Measurements from ENCODE around the gene MYO19. TPM values are rescaled to one million over a fixed set of nuclear protein-coding genes. Genes with fewer than 3 reads are reported as not detected.

Gene MYO19
- total RNA-seq, 2 donors from 2014 or later = 49.4 to 56.4 TPM

DNA sequence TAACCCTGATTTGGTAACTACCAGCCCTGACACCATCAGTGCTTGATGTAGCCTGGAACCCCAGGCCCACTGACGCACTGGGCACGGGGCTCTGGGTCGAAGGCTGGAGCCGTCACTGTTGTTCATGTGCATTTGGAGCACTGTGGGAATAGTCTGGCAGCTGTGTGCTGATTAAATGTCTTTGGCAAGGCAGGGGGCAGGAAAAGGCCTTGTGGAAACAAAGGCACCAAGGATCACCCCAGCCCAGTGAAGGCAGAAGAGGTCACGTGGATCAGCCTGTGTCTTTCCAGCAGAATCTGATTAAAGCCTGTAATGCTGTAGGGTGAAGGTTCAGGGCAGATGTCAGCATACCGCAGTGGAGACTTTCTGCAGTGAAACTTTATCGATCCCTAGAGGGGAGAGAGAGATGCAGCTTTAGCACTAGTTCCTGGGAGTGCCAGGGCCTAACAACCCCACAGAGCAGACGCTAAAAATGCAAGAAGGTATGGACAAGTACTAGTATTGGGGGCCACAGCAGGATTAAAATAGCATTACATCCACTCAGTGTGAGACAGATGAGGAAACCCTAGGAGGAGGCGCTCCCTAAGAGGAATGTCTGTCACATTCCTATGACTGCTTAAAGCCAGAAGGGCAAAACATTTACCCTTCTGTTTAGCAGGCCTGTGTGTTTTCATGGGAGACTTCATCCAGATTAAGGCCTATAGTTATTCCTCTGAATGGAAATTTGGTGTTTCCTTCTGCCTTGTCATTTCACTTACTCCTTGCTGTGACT is 38.5 kb downstream of the MYO19 start:
- no peaks in the 10 kb centered on the region for H3K9me3 ChIP-seq
- H3K4me1 ChIP-seq (replicated peaks) = no peaks in the 10 kb centered on the region
- no peaks in the 10 kb centered on the region for H3K27me3 ChIP-seq (replicated peaks; ENCODE audit: insufficient read depth)
- H3K27ac ChIP-seq = no peak overlapping the region
- no peak for DNase-seq (ENCODE audit: low spot score)
- WGBS = 89% methylated on average over 9 of the region's 9 CpGs
- H3K36me3 ChIP-seq = peaks cover 6 to 7% of the 10 kb centered on the region in 2 donors
- H3K4me3 ChIP-seq = no peak overlapping the region
- TF ChIP-seq POLR2AphosphoS5 (IDR thresholded peaks at IDR 0.05) (no peak), POLR2A (IDR thresholded peaks at IDR 0.05) (no peak)
- TF ChIP-seq, protein P1, sequence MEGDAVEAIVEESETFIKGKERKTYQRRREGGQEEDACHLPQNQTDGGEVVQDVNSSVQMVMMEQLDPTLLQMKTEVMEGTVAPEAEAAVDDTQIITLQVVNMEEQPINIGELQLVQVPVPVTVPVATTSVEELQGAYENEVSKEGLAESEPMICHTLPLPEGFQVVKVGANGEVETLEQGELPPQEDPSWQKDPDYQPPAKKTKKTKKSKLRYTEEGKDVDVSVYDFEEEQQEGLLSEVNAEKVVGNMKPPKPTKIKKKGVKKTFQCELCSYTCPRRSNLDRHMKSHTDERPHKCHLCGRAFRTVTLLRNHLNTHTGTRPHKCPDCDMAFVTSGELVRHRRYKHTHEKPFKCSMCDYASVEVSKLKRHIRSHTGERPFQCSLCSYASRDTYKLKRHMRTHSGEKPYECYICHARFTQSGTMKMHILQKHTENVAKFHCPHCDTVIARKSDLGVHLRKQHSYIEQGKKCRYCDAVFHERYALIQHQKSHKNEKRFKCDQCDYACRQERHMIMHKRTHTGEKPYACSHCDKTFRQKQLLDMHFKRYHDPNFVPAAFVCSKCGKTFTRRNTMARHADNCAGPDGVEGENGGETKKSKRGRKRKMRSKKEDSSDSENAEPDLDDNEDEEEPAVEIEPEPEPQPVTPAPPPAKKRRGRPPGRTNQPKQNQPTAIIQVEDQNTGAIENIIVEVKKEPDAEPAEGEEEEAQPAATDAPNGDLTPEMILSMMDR (IDR thresholded peaks at IDR 0.05) = no peak
- intact Hi-C loops (cut with DNase I) = no loop called here

DNA sequence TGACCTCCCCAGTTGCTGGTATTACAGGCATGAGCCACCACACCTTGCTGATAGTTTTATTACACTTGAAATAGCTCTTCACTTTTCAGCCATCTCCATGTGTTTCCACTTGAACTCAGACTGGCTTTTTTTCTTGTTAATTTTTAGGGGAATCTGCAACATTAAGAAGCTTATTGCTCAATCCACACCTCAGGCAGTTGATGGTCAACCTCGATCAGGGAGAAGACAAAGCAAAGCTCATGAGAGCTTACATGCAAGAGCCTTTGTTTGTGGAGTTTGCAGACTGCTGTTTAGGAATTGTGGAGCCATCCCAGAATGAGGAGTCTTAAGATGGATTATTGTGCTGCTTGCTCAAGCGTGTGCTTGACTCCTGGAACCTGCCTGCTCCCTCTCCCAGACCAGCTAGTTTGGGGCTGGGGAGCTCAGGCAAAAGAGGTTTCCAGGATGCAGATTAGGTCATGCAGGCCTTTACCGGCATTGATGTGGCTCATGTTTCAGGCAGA is 39.5 kb downstream of the MYO19 start:
- no peaks in the 10 kb centered on the region for H3K27me3 ChIP-seq (replicated peaks; ENCODE audit: insufficient read depth)
- H3K9me3 ChIP-seq = no peaks in the 10 kb centered on the region
- no peak for TF ChIP-seq POLR2A (IDR thresholded peaks at IDR 0.05)
- no peak for TF ChIP-seq POLR2AphosphoS5 (IDR thresholded peaks at IDR 0.05)
- TF ChIP-seq, protein P1 (IDR thresholded peaks at IDR 0.05) = no peak
- intact Hi-C loops (cut with DNase I) = no loop called here
- no peak for DNase-seq (ENCODE audit: low spot score)
- H3K27ac ChIP-seq = no peak overlapping the region
- H3K4me1 ChIP-seq (replicated peaks) = no peaks in the 10 kb centered on the region
- peaks cover 6 to 7% of the 10 kb centered on the region in 2 donors for H3K36me3 ChIP-seq
- H3K4me3 ChIP-seq = no peak overlapping the region
- 65% methylated on average over 3 of the region's 3 CpGs for WGBS

DNA sequence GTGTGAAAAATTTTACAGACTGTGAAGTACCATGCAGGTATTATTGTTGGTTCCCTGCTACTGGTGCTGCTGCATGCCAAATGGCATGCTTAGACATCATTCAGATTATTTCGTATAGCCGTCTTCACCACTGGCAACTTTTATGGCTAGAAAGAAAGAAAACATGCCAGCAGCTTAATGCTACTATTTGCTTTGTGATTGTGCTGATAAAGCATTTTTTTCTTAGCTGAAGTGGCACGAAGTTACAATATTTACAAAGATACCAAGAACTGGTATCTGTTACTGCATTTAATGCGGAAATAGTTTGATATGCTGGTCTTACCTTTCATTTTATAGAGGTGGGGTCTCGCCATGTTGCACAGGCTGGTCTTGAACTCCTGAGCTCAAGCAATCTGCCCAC is 40.0 kb downstream of the MYO19 start:
- Histone ChIP-seq H3K9me3 (no peaks in the 10 kb centered on the region), H3K4me3 (no peak overlapping the region), H3K27me3 (replicated peaks; ENCODE audit: insufficient read depth) (no peaks in the 10 kb centered on the region), H3K27ac (no peak overlapping the region), H3K36me3 (peaks cover 6 to 7% of the 10 kb centered on the region in 2 donors), H3K4me1 (replicated peaks) (no peaks in the 10 kb centered on the region)
- intact Hi-C loops (cut with DNase I) = no loop called here
- TF ChIP-seq, protein P1 (IDR thresholded peaks at IDR 0.05) = no peak
- TF ChIP-seq POLR2A (IDR thresholded peaks at IDR 0.05) (no peak), POLR2AphosphoS5 (IDR thresholded peaks at IDR 0.05) (no peak)
- DNase-seq (ENCODE audit: low spot score) = no peak
- 43% methylated on average over 5 of the region's 5 CpGs for WGBS

DNA sequence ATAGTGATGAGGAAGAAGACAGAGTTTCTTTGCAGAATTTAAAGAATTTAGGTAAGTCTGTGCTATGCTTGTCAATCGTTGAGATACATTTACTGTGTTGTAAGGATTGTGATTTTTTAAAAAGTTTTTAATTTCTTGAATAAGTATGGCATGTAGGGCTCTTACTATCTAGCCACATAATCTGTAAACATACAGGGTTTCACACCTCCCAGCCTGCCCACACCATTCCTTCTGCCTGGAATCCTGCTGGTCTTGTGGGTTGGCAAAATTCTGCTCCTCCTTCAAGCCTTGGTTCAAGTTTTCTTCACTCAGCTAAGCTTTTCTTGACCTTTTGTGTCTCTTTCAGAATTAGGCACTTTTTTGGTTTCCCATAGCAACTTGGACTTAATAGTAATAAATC is 40.7 kb downstream of the MYO19 start:
- peaks cover 6 to 7% of the 10 kb centered on the region in 2 donors for H3K36me3 ChIP-seq
- H3K9me3 ChIP-seq = no peaks in the 10 kb centered on the region
- DNase-seq (ENCODE audit: low spot score) = no peak
- no peak for TF ChIP-seq POLR2AphosphoS5 (IDR thresholded peaks at IDR 0.05)
- TF ChIP-seq, protein P1 (IDR thresholded peaks at IDR 0.05) = no peak
- no peak for TF ChIP-seq POLR2A (IDR thresholded peaks at IDR 0.05)
- intact Hi-C loops (cut with DNase I) = no loop called here
- 69% methylated on average over 1 of the region's 1 CpG for WGBS
- H3K27me3 ChIP-seq (replicated peaks; ENCODE audit: insufficient read depth) = no peaks in the 10 kb centered on the region
- no peaks in the 10 kb centered on the region for H3K4me1 ChIP-seq (replicated peaks)
- no peak overlapping the region for H3K4me3 ChIP-seq
- no peak overlapping the region for H3K27ac ChIP-seq
